Liver (tissue), 3 donors: Measurements from ENCODE around the gene ARID4B.

Source experiments
- EGR1 ChIP-seq, 2 donors: IDR thresholded peaks; 2 replicates each; pipeline ENCODE4 v1.6.1; 2016 to 2018; ENCODE audit warnings: antibody characterized with exemption in 2 of 2, low read depth in 2 of 2
- FOXA1 ChIP-seq: IDR thresholded peaks from 2 replicates; pipeline ENCODE4 v1.6.1; 2016; ENCODE audit warnings: antibody characterized with exemption
- GABPA ChIP-seq, 2 donors: IDR thresholded peaks in 1 of 2; conservative IDR thresholded peaks in 1 of 2; 2 replicates each; pipeline ENCODE4 v1.6.1; 2016; ENCODE audit warnings: antibody characterized with exemption in 2 of 2, mild to moderate bottlenecking in 1 of 2, moderate library complexity in 1 of 2
- JUND ChIP-seq, 2 donors: IDR thresholded peaks; 2 replicates each; pipeline ENCODE4 v1.6.1; 2016; ENCODE audit warnings: antibody characterized with exemption in 2 of 2
- RAD21 ChIP-seq, 2 donors: IDR thresholded peaks; 2 replicates each; pipeline ENCODE4 v1.6.1; 2016; ENCODE audit warnings: antibody characterized with exemption in 2 of 2, mild to moderate bottlenecking in 2 of 2
- RXRA ChIP-seq, 2 donors: IDR thresholded peaks; 2 replicates each; pipeline ENCODE4 v1.6.1; 2017 to 2018; ENCODE audit warnings: antibody characterized with exemption in 2 of 2, mild to moderate bottlenecking in 1 of 2
- SP1 ChIP-seq: IDR thresholded peaks from 2 replicates; pipeline ENCODE4 v1.6.1; 2018; ENCODE audit warnings: antibody characterized with exemption, mild to moderate bottlenecking
- TAF1 ChIP-seq: conservative IDR thresholded peaks from 2 replicates; pipeline ENCODE4 v1.6.1; 2016; ENCODE audit warnings: antibody characterized with exemption, mild to moderate bottlenecking
- YY1 ChIP-seq: IDR thresholded peaks from 2 replicates; pipeline ENCODE4 v1.6.1; 2016; ENCODE audit warnings: antibody characterized with exemption, mild to moderate bottlenecking
- TF ChIP-seq, protein P1 (sequence below): fragments of 150-350 bp; IDR thresholded peaks from 2 replicates; pipeline ENCODE4 v1.5.1; 2017; ENCODE audit warnings: improper control_type of control experiment, low read depth, low read length; ENCODE audit not compliant: missing input control
- TF ChIP-seq, protein P2 (sequence below): IDR thresholded peaks from 2 replicates; pipeline ENCODE4 v1.6.1; 2016; ENCODE audit warnings: antibody characterized with exemption
- TF ChIP-seq, protein P3 (sequence below): IDR thresholded peaks from 2 replicates; pipeline ENCODE4 v1.6.1; 2016; ENCODE audit warnings: antibody characterized with exemption
- TF ChIP-seq, protein P4 (sequence below): IDR thresholded peaks from 2 replicates; pipeline ENCODE4 v1.6.1; 2016; ENCODE audit warnings: antibody characterized with exemption, mild to moderate bottlenecking
- TF ChIP-seq, protein P5 (sequence below): IDR thresholded peaks from 2 replicates; pipeline ENCODE4 v1.6.1; 2016; ENCODE audit warnings: antibody characterized with exemption
- donor health status: healthy.
- donor health status: healthy.

DNA sequence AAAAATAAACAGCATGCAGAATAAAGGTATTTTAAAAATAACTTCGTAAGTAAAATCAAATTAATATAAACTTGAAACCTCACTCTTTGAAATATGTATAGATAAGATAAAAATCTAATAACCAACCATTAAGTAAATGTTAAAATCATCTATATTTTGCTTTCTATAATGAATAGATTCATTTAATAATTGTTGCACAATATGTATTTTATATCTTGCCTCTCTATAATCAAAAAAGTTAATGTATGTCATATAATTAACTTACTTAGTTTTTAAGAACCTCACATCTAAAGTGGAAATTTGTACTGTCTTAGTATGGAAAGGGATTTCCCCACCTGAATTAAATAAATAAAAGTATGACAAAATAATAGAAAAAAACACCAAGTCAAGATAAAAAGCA is 124.6 kb downstream of the ARID4B start:
- TF ChIP-seq, protein P1, sequence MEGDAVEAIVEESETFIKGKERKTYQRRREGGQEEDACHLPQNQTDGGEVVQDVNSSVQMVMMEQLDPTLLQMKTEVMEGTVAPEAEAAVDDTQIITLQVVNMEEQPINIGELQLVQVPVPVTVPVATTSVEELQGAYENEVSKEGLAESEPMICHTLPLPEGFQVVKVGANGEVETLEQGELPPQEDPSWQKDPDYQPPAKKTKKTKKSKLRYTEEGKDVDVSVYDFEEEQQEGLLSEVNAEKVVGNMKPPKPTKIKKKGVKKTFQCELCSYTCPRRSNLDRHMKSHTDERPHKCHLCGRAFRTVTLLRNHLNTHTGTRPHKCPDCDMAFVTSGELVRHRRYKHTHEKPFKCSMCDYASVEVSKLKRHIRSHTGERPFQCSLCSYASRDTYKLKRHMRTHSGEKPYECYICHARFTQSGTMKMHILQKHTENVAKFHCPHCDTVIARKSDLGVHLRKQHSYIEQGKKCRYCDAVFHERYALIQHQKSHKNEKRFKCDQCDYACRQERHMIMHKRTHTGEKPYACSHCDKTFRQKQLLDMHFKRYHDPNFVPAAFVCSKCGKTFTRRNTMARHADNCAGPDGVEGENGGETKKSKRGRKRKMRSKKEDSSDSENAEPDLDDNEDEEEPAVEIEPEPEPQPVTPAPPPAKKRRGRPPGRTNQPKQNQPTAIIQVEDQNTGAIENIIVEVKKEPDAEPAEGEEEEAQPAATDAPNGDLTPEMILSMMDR: no peak
- TF ChIP-seq SP1 (no peak), GABPA (IDR thresholded peaks at IDR 0.05 in 1 of 2, conservative IDR thresholded peaks at IDR 0.05 in 1 of 2) (no peak), TAF1 (no peak), FOXA1 (no peak), RAD21 (IDR thresholded peaks at IDR 0.05) (no peak), EGR1 (IDR thresholded peaks at IDR 0.05; ENCODE audit: low read depth in 2 of 2) (no peak), JUND (IDR thresholded peaks at IDR 0.05) (no peak), YY1 (no peak), RXRA (IDR thresholded peaks at IDR 0.05) (no peak)
- TF ChIP-seq, protein P2, sequence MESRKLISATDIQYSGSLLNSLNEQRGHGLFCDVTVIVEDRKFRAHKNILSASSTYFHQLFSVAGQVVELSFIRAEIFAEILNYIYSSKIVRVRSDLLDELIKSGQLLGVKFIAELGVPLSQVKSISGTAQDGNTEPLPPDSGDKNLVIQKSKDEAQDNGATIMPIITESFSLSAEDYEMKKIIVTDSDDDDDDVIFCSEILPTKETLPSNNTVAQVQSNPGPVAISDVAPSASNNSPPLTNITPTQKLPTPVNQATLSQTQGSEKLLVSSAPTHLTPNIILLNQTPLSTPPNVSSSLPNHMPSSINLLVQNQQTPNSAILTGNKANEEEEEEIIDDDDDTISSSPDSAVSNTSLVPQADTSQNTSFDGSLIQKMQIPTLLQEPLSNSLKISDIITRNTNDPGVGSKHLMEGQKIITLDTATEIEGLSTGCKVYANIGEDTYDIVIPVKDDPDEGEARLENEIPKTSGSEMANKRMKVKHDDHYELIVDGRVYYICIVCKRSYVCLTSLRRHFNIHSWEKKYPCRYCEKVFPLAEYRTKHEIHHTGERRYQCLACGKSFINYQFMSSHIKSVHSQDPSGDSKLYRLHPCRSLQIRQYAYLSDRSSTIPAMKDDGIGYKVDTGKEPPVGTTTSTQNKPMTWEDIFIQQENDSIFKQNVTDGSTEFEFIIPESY: no peak
- TF ChIP-seq, protein P3, sequence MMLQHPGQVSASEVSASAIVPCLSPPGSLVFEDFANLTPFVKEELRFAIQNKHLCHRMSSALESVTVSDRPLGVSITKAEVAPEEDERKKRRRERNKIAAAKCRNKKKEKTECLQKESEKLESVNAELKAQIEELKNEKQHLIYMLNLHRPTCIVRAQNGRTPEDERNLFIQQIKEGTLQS: no peak
- TF ChIP-seq, protein P4, sequence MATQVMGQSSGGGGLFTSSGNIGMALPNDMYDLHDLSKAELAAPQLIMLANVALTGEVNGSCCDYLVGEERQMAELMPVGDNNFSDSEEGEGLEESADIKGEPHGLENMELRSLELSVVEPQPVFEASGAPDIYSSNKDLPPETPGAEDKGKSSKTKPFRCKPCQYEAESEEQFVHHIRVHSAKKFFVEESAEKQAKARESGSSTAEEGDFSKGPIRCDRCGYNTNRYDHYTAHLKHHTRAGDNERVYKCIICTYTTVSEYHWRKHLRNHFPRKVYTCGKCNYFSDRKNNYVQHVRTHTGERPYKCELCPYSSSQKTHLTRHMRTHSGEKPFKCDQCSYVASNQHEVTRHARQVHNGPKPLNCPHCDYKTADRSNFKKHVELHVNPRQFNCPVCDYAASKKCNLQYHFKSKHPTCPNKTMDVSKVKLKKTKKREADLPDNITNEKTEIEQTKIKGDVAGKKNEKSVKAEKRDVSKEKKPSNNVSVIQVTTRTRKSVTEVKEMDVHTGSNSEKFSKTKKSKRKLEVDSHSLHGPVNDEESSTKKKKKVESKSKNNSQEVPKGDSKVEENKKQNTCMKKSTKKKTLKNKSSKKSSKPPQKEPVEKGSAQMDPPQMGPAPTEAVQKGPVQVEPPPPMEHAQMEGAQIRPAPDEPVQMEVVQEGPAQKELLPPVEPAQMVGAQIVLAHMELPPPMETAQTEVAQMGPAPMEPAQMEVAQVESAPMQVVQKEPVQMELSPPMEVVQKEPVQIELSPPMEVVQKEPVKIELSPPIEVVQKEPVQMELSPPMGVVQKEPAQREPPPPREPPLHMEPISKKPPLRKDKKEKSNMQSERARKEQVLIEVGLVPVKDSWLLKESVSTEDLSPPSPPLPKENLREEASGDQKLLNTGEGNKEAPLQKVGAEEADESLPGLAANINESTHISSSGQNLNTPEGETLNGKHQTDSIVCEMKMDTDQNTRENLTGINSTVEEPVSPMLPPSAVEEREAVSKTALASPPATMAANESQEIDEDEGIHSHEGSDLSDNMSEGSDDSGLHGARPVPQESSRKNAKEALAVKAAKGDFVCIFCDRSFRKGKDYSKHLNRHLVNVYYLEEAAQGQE: no peak
- TF ChIP-seq, protein P5, sequence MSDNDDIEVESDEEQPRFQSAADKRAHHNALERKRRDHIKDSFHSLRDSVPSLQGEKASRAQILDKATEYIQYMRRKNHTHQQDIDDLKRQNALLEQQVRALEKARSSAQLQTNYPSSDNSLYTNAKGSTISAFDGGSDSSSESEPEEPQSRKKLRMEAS: no peak
